Measurements from ENCODE around the gene DLG2.

DNA sequence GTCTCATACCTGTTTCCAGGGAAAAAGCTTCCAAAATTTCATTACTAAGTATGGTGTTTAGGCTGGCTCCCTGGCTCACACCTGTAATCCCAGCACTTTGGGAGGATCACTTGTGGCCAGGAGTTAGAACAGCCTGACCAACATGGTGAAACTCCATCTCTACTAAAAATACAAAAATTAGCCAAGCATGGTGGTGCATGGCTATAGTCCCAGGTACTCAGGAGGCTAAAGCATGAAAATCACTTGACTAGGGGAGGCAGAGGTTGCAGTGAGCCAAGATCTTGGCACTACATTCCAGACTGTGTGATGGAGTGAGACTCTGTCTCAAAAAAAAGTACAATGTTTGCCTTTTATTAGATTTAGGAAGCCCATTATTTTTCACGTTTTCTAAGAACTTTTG is 2009.5 kb downstream of the DLG2 start:
- TF ChIP-seq TAF1 (IDR thresholded peaks at IDR 0.05; ENCODE audit: borderline replicate concordance, insufficient read depth, low read length) (no peak), POLR2AphosphoS5 (IDR thresholded peaks at IDR 0.05; ENCODE audit: low read depth, low read length) (no peak), SIN3A (IDR thresholded peaks at IDR 0.05; ENCODE audit: borderline replicate concordance, insufficient read depth, low read length) (no peak)
- TF ChIP-seq, protein P1, sequence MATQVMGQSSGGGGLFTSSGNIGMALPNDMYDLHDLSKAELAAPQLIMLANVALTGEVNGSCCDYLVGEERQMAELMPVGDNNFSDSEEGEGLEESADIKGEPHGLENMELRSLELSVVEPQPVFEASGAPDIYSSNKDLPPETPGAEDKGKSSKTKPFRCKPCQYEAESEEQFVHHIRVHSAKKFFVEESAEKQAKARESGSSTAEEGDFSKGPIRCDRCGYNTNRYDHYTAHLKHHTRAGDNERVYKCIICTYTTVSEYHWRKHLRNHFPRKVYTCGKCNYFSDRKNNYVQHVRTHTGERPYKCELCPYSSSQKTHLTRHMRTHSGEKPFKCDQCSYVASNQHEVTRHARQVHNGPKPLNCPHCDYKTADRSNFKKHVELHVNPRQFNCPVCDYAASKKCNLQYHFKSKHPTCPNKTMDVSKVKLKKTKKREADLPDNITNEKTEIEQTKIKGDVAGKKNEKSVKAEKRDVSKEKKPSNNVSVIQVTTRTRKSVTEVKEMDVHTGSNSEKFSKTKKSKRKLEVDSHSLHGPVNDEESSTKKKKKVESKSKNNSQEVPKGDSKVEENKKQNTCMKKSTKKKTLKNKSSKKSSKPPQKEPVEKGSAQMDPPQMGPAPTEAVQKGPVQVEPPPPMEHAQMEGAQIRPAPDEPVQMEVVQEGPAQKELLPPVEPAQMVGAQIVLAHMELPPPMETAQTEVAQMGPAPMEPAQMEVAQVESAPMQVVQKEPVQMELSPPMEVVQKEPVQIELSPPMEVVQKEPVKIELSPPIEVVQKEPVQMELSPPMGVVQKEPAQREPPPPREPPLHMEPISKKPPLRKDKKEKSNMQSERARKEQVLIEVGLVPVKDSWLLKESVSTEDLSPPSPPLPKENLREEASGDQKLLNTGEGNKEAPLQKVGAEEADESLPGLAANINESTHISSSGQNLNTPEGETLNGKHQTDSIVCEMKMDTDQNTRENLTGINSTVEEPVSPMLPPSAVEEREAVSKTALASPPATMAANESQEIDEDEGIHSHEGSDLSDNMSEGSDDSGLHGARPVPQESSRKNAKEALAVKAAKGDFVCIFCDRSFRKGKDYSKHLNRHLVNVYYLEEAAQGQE (IDR thresholded peaks at IDR 0.05; ENCODE audit: insufficient read depth in 1 of 2, low read depth in 2 of 2, low read length in 2 of 2): no peak
